SK-N-MC (cell line): ENCODE data around the gene KRTAP5-1.

ENCODE experiments used
- EZH2 ChIP-seq: fragments of 200-600 bp; sonication (generic); IDR thresholded peaks from one replicate; pipeline ENCODE4 v1.6.1; 2017; ENCODE audit warnings: antibody characterized with exemption
- POLR2AphosphoS5 ChIP-seq: IDR thresholded peaks from 2 replicates; pipeline ENCODE4 v1.6.1; 2012; ENCODE audit warnings: mild to moderate bottlenecking, low read depth, low read length, borderline replicate concordance

- TF ChIP-seq EZH2 (no peak), POLR2AphosphoS5 (no peak)
Observed at GRCh38 chr11:1631066-1631568, 46.0 kb upstream of the KRTAP5-1 start.
